ENCODE measurements around the gene TRAF3. TPM values are rescaled to one million over a fixed set of nuclear protein-coding genes. Genes with fewer than 3 reads are reported as not detected.

The TRAF3 gene
- total RNA-seq, 2 experiments from 2014 or later = 68.8 to 73.6 TPM

DNA sequence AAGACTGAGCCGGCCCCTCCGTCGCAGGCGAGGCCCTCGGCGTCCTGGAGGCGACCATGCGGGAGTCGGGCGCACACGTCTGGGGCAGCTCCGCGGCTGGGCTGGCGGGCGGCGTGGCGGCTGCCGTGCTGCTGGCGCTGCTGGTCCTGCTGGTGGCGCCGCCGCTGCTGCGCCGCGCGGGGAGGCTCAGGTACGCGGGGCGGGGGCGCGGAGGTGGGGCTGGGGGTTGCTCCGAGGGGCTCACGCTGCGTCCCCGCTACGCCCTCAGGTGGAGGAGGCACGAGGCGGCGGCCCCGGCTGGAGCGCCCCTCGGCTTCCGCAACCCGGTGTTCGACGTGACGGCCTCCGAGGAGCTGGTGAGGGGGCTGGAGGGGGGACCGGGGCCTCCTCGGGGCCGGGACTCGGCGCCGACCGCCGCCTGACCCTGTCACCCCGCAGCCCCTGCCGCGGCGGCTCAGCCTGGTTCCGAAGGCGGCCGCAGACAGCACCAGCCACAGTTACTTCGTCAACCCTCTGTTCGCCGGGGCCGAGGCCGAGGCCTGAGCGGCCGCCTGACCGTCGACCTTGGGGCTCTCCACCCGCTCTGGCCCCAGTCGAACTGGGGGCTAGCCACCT, 153.0 kb downstream of the TRAF3 start:
- intact Hi-C loops (cut with micrococcal nuclease) = no loop called here
- H3K4me1 Mint-ChIP-seq (ENCODE audit: low read depth) = peaks cover 10% of the 10 kb centered on the region
- ChIA-PET POLR2A (no interaction called here), CTCF (interaction anchor here (0.5 to 1.5 kb wide), 2 partner anchors 155 to 236 kb away, joined by 3 to 5 read pairs; no protein-coding TSS in a partner anchor)
- H3K36me3 Mint-ChIP-seq = no peaks in the 10 kb centered on the region
- H3K4me3 Mint-ChIP-seq = no peak overlapping the region
- no peak overlapping the region for H3K27ac Mint-ChIP-seq
- peaks cover 24% of the 10 kb centered on the region for H3K27me3 Mint-ChIP-seq
- H3K9me3 Mint-ChIP-seq = no peaks in the 10 kb centered on the region
- no peak for DNase-seq

GRCh38 chr14:102930753-102931579, 153.7 kb downstream of the TRAF3 start:
- Mint-ChIP-seq H3K36me3 (no peaks in the 10 kb centered on the region), H3K27ac (no peak overlapping the region), H3K27me3 (peaks cover 20% of the 10 kb centered on the region), H3K9me3 (no peaks in the 10 kb centered on the region), H3K4me1 (ENCODE audit: low read depth) (peaks cover 10% of the 10 kb centered on the region), H3K4me3 (no peak overlapping the region)
- ChIA-PET POLR2A (no interaction called here), CTCF (interaction anchor here (1.5 kb wide), 1 partner anchor 236 kb away, joined by 5 read pairs; no protein-coding TSS in a partner anchor)
- intact Hi-C loops (cut with micrococcal nuclease) = no loop called here
- DNase-seq = no peak

DNA sequence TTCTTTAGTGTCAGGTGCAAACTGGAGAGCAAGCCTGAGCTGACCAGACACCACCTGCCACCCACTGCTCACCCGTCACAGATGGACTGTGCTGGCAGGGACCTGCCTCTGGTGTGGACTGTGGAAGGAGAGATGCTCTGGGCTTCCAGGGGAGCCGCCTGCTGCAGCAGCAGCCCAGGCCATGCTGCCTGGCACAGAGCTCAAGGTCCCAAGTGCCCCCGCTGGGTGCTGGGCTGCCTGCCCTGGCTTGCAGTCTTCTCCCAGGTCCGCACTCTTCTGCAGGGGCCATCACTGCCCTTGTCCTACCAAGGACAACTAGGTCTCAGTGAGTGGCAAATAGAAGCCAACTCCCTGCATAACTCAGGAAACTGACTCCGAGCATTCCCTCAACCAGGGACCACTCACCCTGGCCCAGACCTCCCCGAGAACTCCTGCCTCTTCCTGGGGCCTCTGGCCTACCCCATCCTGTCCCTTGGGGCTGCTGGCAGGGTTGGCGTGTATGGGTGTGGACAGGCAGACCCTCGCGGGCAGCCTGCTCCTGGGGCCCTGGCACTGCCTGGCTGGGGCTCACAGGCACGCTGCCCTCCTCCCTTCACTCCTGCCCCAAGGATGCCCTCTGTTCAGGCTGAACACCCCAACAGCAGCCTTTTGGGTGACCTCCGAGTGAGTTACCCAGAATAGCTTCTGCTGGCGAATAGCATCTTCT, 154.5 kb downstream of the TRAF3 start:
- no peaks in the 10 kb centered on the region for H3K36me3 Mint-ChIP-seq
- ChIA-PET CTCF (interaction anchor here (0.6 to 1.5 kb wide), 2 partner anchors 237 to 238 kb away, joined by 3 to 5 read pairs; no protein-coding TSS in a partner anchor), POLR2A (no interaction called here)
- H3K9me3 Mint-ChIP-seq = no peaks in the 10 kb centered on the region
- no peak overlapping the region for H3K27ac Mint-ChIP-seq
- H3K27me3 Mint-ChIP-seq = peaks cover 14% of the 10 kb centered on the region
- intact Hi-C loops (cut with micrococcal nuclease) = no loop called here
- DNase-seq = no peak
- no peak overlapping the region for H3K4me3 Mint-ChIP-seq
- peaks cover 10% of the 10 kb centered on the region for H3K4me1 Mint-ChIP-seq (ENCODE audit: low read depth)

DNA sequence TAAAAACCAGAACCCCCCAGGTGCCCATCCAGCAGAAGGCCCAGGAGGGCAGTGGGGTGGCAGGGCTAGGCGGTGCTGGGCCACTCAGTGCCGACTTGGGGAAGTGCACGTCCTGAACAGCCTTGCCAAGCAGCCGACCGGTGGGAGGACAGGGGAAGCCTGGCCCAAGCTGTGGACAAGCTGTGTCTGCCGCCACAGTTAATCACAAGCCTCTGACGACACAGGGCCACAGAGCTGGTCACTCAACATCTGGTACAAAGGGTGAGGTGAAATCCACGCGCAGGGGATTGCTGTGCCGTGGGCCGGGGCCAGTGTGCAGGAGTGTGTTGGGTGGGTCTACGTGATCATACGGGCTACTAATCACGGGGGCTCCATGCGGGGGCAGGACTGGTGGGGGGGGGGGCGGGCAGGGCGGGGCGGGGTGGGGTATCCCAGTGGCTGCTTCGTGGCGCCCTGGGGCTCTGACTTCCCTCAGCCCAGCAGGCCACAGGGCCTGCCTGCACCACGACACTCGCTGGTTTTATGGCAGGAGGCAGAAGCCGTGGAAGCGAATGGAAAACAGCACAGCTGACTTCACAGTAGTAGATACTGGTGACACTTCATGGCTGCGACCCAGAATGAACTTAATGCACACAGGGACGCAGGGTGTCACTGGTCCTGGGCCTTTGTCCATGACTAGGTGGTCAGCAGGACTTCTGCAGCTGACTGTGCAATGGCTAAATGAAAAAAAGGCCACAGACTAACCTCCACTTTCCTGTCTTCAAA, 155.4 kb downstream of the TRAF3 start:
- Mint-ChIP-seq H3K4me3 (no peak overlapping the region), H3K27me3 (peaks cover 10% of the 10 kb centered on the region), H3K27ac (no peak overlapping the region), H3K9me3 (no peaks in the 10 kb centered on the region), H3K36me3 (no peaks in the 10 kb centered on the region), H3K4me1 (ENCODE audit: low read depth) (peaks cover 10% of the 10 kb centered on the region)
- ChIA-PET CTCF (interaction anchor here (0.6 kb wide), 1 partner anchor 239 kb away, joined by 3 read pairs; no protein-coding TSS in a partner anchor), POLR2A (no interaction called here)
- DNase-seq = no peak
- intact Hi-C loops (cut with micrococcal nuclease) = no loop called here

- H3K36me3 Mint-ChIP-seq = no peaks in the 10 kb centered on the region
- no peak for DNase-seq
- intact Hi-C loops (cut with micrococcal nuclease) = no loop called here
- POLR2A ChIA-PET = no interaction called here
- no peak overlapping the region for H3K4me3 Mint-ChIP-seq
- H3K9me3 Mint-ChIP-seq = no peaks in the 10 kb centered on the region
- peaks cover 3% of the 10 kb centered on the region for H3K4me1 Mint-ChIP-seq (ENCODE audit: low read depth)
- H3K27me3 Mint-ChIP-seq = peaks cover 7% of the 10 kb centered on the region
- CTCF ChIA-PET = no interaction called here
- no peak overlapping the region for H3K27ac Mint-ChIP-seq
Observed at GRCh38 chr14:102933618-102934231, 156.5 kb downstream of the TRAF3 start.

- no peak for DNase-seq
- peaks cover 6% of the 10 kb centered on the region for H3K27me3 Mint-ChIP-seq
- intact Hi-C loops (cut with micrococcal nuclease) = no loop called here
- H3K27ac Mint-ChIP-seq = no peak overlapping the region
- ChIA-PET CTCF (interaction anchor here (1.3 kb wide), 1 partner anchor 241 kb away, joined by 4 read pairs; no protein-coding TSS in a partner anchor), POLR2A (interaction anchor here (0.6 kb wide), 1 partner anchor 194 kb away, joined by 4 read pairs; no protein-coding TSS in a partner anchor)
- H3K4me3 Mint-ChIP-seq = no peak overlapping the region
- H3K9me3 Mint-ChIP-seq = no peaks in the 10 kb centered on the region
- H3K36me3 Mint-ChIP-seq = no peaks in the 10 kb centered on the region
- H3K4me1 Mint-ChIP-seq (ENCODE audit: low read depth) = no peaks in the 10 kb centered on the region
Observed at GRCh38 chr14:102935756-102936155, 158.5 kb downstream of the TRAF3 start.

DNA sequence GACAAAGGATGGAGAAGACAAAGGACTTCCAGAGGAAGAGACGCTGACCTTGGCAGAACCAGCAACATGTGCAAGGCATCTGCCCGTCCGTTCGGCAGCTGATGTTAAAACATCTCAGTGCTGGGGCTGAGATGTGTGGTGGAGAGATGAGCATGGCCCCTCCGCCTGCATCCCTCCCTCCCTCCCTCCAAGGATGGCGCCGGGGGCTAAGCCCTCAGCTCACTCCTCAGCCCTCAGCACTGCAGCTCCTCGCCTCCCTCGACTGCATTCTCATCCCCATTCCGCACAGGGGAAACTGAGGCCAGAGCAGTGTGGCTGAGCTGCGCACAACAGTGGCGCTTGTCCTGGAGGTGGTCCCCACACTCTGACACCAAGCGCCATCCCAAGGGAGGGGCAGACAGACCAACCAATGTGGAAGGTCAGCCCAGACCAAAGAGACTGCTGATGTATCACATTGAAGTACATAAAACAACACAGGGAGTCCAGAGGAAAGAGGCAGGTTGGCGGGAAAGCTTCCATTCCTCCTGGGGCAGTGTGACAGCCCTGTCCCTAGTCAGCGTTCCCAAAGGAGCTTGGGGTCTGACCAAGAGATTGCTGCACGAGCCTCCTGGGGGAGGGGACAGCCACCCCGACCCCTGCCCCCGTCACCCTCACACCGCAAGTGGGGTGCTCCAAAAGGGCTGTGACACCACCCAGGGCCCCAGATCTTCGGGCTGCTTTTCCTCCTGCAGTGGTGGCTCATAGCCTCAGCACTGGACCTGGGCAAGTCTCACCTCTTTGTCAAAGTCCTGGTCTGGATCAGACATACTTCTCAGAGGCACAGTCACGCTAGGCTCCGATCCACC, 160.3 kb downstream of the TRAF3 start:
- Mint-ChIP-seq H3K36me3 (no peaks in the 10 kb centered on the region), H3K27ac (no peak overlapping the region), H3K4me3 (no peak overlapping the region), H3K27me3 (no peaks in the 10 kb centered on the region), H3K9me3 (no peaks in the 10 kb centered on the region), H3K4me1 (ENCODE audit: low read depth) (no peaks in the 10 kb centered on the region)
- ChIA-PET CTCF (no interaction called here), POLR2A (no interaction called here)
- intact Hi-C loops (cut with micrococcal nuclease) = no loop called here
- DNase-seq = no peak

- DNase-seq = no peak
- POLR2A ChIA-PET = no interaction called here
- CTCF ChIA-PET = no interaction called here
Observed at GRCh38 chr14:102938191-102938590, 160.9 kb downstream of the TRAF3 start.

GRCh38 chr14:102939329-102939728, 162.1 kb downstream of the TRAF3 start:
- DNase-seq = no peak
- Mint-ChIP-seq H3K27me3 (no peaks in the 10 kb centered on the region), H3K4me1 (ENCODE audit: low read depth) (no peaks in the 10 kb centered on the region), H3K9me3 (no peaks in the 10 kb centered on the region), H3K27ac (no peak overlapping the region), H3K36me3 (no peaks in the 10 kb centered on the region), H3K4me3 (no peak overlapping the region)
- CTCF ChIA-PET = interaction anchor here (0.7 kb wide), 1 partner anchor 244 kb away, joined by 3 read pairs; no protein-coding TSS in a partner anchor
- intact Hi-C loops (cut with micrococcal nuclease) = no loop called here
- POLR2A ChIA-PET = no interaction called here

More at GRCh38 chr14:102938191-102938590, 160.9 kb downstream of the TRAF3 start:
- H3K4me1 Mint-ChIP-seq (ENCODE audit: low read depth) = no peaks in the 10 kb centered on the region
- H3K9me3 Mint-ChIP-seq = no peaks in the 10 kb centered on the region
- no peak overlapping the region for H3K4me3 Mint-ChIP-seq
- H3K27me3 Mint-ChIP-seq = no peaks in the 10 kb centered on the region
- H3K36me3 Mint-ChIP-seq = no peaks in the 10 kb centered on the region
- intact Hi-C loops (cut with micrococcal nuclease) = no loop called here
- no peak overlapping the region for H3K27ac Mint-ChIP-seq

DNA sequence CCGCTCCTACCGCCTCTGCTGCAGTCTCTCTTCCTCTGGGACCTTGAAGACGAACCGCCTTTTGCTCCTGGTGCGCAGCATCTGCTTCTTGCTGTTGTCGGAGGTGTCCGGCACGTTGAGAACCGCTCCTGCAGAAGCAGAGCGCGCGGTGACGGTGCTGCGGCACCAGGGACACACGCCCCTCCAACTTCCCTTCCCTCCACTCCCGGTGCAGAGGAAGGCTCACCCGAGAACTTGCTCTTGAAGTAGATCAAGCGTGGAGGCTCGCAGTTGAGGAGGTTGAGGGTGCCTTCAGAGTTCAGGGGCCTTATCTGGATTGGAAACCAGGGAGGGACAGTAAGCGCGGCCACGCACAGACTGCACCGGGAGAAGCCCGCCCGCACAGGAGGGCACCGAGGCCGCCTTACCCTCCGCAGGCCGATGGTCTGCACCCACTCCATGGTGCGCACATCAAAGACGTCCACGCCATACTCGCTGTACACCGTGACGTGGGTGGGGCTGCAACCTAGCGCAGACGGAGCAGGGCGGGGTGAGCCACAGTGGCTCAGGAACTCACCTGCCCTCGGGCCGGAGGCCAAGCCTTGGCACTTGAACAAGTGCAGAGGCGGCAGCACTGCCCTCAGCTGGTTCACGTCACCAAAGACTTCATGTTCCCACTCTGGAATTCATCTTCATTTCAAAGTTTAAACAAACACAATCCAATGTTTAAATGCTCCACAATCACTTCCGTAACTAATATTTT, 162.7 kb downstream of the TRAF3 start:
- Mint-ChIP-seq H3K4me3 (no peak overlapping the region), H3K9me3 (no peaks in the 10 kb centered on the region), H3K4me1 (ENCODE audit: low read depth) (no peaks in the 10 kb centered on the region), H3K27me3 (no peaks in the 10 kb centered on the region), H3K36me3 (no peaks in the 10 kb centered on the region), H3K27ac (no peak overlapping the region)
- ChIA-PET CTCF (no interaction called here), POLR2A (no interaction called here)
- intact Hi-C loops (cut with micrococcal nuclease) = no loop called here
- DNase-seq = no peak

Measured in activated CD4-positive, alpha-beta memory T cell treated with anti-CD3 and anti-CD28 coated beads for 36 hours (primary cell).